Neural crest cell (in vitro differentiated cells): ENCODE measurements around the gene PARM1. TPM values are rescaled to one million over a fixed set of nuclear protein-coding genes. Genes with fewer than 3 reads are reported as not detected.

Experiments
- DNase-seq: peaks from one replicate; pipeline ENCODE4 v3.0.0; 2021; ENCODE audit warnings: low read depth, mixed read lengths, low spot score
- H3K27ac Mint-ChIP-seq: one replicate; pipeline ENCODE4 v1.8.0; 2021; ENCODE audit warnings: mild to moderate bottlenecking, mixed read lengths; ENCODE audit not compliant: unreplicated experiment
- H3K27me3 Mint-ChIP-seq: 2 replicates; pipeline ENCODE4 v1.8.0; 2021; ENCODE audit warnings: low read depth, mild to moderate bottlenecking, mixed read lengths
- H3K36me3 Mint-ChIP-seq: 2 replicates; pipeline ENCODE4 v1.8.0; 2021; ENCODE audit warnings: low read depth, mild to moderate bottlenecking, mixed read lengths
- H3K4me1 Mint-ChIP-seq: 2 replicates; pipeline ENCODE4 v1.8.0; 2021; ENCODE audit warnings: mixed read lengths
- H3K4me3 Mint-ChIP-seq: one replicate; pipeline ENCODE4 v1.8.0; 2021; ENCODE audit warnings: mild to moderate bottlenecking, mixed read lengths
- H3K9me3 Mint-ChIP-seq: 2 replicates; pipeline ENCODE4 v1.8.0; 2021; ENCODE audit warnings: mixed read lengths
- CTCF ChIP-seq: fragments of 200-600 bp; sonication (generic); conservative IDR thresholded peaks from 2 replicates; pipeline ENCODE4 v1.5.0; 2021; ENCODE audit warnings: antibody characterized with exemption, mild to moderate bottlenecking
- total RNA-seq: library from RNA; stranded (reverse); gene quantifications from 2 replicates; pipeline ENCODE4 v1.2.1, GENCODE V29; 2021

The PARM1 gene
- total RNA-seq, 1 donor from 2014 or later: 0.96 TPM

- H3K36me3 Mint-ChIP-seq: no peaks in the 10 kb centered on the region
- peaks cover 5% of the 10 kb centered on the region for H3K9me3 Mint-ChIP-seq
Observed at GRCh38 chr4:75038376-75038775, 105.5 kb downstream of the PARM1 start.

GRCh38 chr4:75040703-75041102 is 107.8 kb downstream of the PARM1 start:
- H3K27me3 Mint-ChIP-seq: no peaks in the 10 kb centered on the region
- peaks cover 9% of the 10 kb centered on the region for H3K4me1 Mint-ChIP-seq
- peaks cover 3% of the 10 kb centered on the region for H3K36me3 Mint-ChIP-seq
- no peak for TF ChIP-seq CTCF
- H3K9me3 Mint-ChIP-seq: peaks cover 5% of the 10 kb centered on the region
- H3K4me3 Mint-ChIP-seq: no peak overlapping the region
- DNase-seq: no peak
- no peak overlapping the region for H3K27ac Mint-ChIP-seq

More at GRCh38 chr4:75038376-75038775, 105.5 kb downstream of the PARM1 start:
- Mint-ChIP-seq H3K4me3 (no peak overlapping the region), H3K27ac (no peak overlapping the region), H3K27me3 (no peaks in the 10 kb centered on the region), H3K4me1 (peaks cover 27% of the 10 kb centered on the region)
- no peak for DNase-seq
- no peak for TF ChIP-seq CTCF

GRCh38 chr4:75042601-75043208 is 109.8 kb downstream of the PARM1 start:
- Mint-ChIP-seq H3K9me3 (peaks cover 5% of the 10 kb centered on the region), H3K4me3 (no peak overlapping the region), H3K27ac (no peak overlapping the region), H3K4me1 (no peaks in the 10 kb centered on the region), H3K36me3 (peaks cover 3% of the 10 kb centered on the region), H3K27me3 (no peaks in the 10 kb centered on the region)
- no peak for TF ChIP-seq CTCF
- no peak for DNase-seq

GRCh38 chr4:75046226-75046625 is 113.3 kb downstream of the PARM1 start:
- peaks cover 5% of the 10 kb centered on the region for H3K9me3 Mint-ChIP-seq
- DNase-seq: no peak
- no peaks in the 10 kb centered on the region for H3K4me1 Mint-ChIP-seq
- no peak overlapping the region for H3K27ac Mint-ChIP-seq
- no peak overlapping the region for H3K4me3 Mint-ChIP-seq
- no peak for TF ChIP-seq CTCF
- H3K36me3 Mint-ChIP-seq: peaks cover 3% of the 10 kb centered on the region
- no peaks in the 10 kb centered on the region for H3K27me3 Mint-ChIP-seq

GRCh38 chr4:75046641-75047040 is 113.7 kb downstream of the PARM1 start:
- Mint-ChIP-seq H3K4me3 (no peak overlapping the region), H3K9me3 (peaks cover 5% of the 10 kb centered on the region), H3K36me3 (peaks cover 3% of the 10 kb centered on the region), H3K27me3 (no peaks in the 10 kb centered on the region), H3K4me1 (no peaks in the 10 kb centered on the region), H3K27ac (no peak overlapping the region)
- DNase-seq: no peak
- TF ChIP-seq CTCF: no peak
